CD4-positive, alpha-beta T cell (primary cell): Measurements from ENCODE around the gene PPP6C. TPM values are rescaled to one million over a fixed set of nuclear protein-coding genes. Genes with fewer than 3 reads are reported as not detected.
"Not testable (repeated sequence)": the region's sequence is repeated elsewhere in the genome, so short reads cannot be mapped to it uniquely, and the experiment has no call there.

Source experiments
- ATAC-seq: fragments of 200-7000 bp; cut with Tn5 transposase; one replicate; pipeline ENCODE4 v1.10.0; 2022; ENCODE audit warnings: mild to moderate bottlenecking; ENCODE audit not compliant: poor library complexity
- CTCF ChIA-PET: fragments of 350-600 bp; sonication (Branson Sonifier 250); formaldehyde crosslinking; loops from one replicate; lab custom pipeline; 2021; ENCODE audit warnings: antibody characterized with exemption, inconsistent platforms; lab: Charles Lee
- POLR2A ChIA-PET: fragments of 350-600 bp; sonication (Branson Sonifier 250); formaldehyde crosslinking; loops from one replicate; lab custom pipeline; 2021; ENCODE audit warnings: antibody characterized with exemption, inconsistent platforms; lab: Charles Lee
- DNase-seq, 14 experiments: peaks; one replicate each; pipeline ENCODE4 v3.0.0-alpha.2; 2013 to 2020; ENCODE audit warnings: mixed read lengths in 2 of 14
- H3K27ac ChIP-seq, 2 donors: one replicate each; pipeline versions ENCODE4 v1.5.1 to v1.7.0; 2013; ENCODE audit warnings: low read length in 2 of 2, low read depth in 1 of 2, mild to moderate bottlenecking in 1 of 2
- H3K27me3 ChIP-seq, 2 experiments: 1 replicate in 1 of 2; 2 replicates in 1 of 2; pipeline versions ENCODE4 v1.6.1 to v1.7.0; 2013; ENCODE audit warnings: low read length in 2 of 2, control low read depth in 1 of 2, mild to moderate bottlenecking in 1 of 2, moderate library complexity in 1 of 2; ENCODE audit not compliant: insufficient read depth in 2 of 2, control insufficient read depth in 1 of 2
- H3K36me3 ChIP-seq: one replicate; pipeline ENCODE4 v1.6.1; 2013; ENCODE audit warnings: low read length, control low read depth; ENCODE audit not compliant: insufficient read depth
- H3K4me1 ChIP-seq: one replicate; pipeline ENCODE4 v1.6.1; 2013; ENCODE audit warnings: low read length, control low read depth; ENCODE audit not compliant: insufficient read depth
- H3K4me3 ChIP-seq: one replicate; pipeline ENCODE4 v1.5.1; 2013; ENCODE audit warnings: mild to moderate bottlenecking, low read length, moderate library complexity
- H3K9me3 ChIP-seq, 2 experiments: 1 replicate in 1 of 2; 2 replicates in 1 of 2; pipeline versions ENCODE4 v1.6.1 to v1.7.0; 2013; ENCODE audit warnings: low read length in 2 of 2, mild to moderate bottlenecking in 2 of 2, control low read depth in 1 of 2, moderate library complexity in 1 of 2; ENCODE audit not compliant: control insufficient read depth in 1 of 2, insufficient read depth in 1 of 2
- H3K27ac Mint-ChIP-seq: one replicate; pipeline ENCODE4 v1.8.0; 2020; ENCODE audit warnings: mixed read lengths
- H3K27me3 Mint-ChIP-seq: one replicate; pipeline ENCODE4 v1.8.0; 2021; ENCODE audit warnings: mixed read lengths
- H3K36me3 Mint-ChIP-seq: one replicate; pipeline ENCODE4 v1.8.0; 2021; ENCODE audit warnings: low read depth, mixed read lengths
- H3K4me1 Mint-ChIP-seq: one replicate; pipeline ENCODE4 v1.8.0; 2021; ENCODE audit warnings: low read depth, mixed read lengths
- H3K4me3 Mint-ChIP-seq: one replicate; pipeline ENCODE4 v1.8.0; 2020; ENCODE audit warnings: mild to moderate bottlenecking, mixed read lengths
- H3K9me3 Mint-ChIP-seq: one replicate; pipeline ENCODE4 v1.8.0; 2020; ENCODE audit warnings: mixed read lengths
- intact Hi-C, 2 experiments: fragments of 100-400 bp; cut with DNase I in 1 of 2; cut with micrococcal nuclease in 1 of 2; formaldehyde crosslinking; loops; one replicate each; pipeline versions ENCODE4 v1.15.1 to v1.9.0; 2023 to 2025; cut with DNase I, micrococcal nuclease
- total RNA-seq, 174 experiments: library from RNA in 2 of 174; stranded (reverse) in 2 of 174; gene quantifications; one replicate each; pipeline ENCODE4 v1.2.3 and lab custom pipeline; 2021 to 2026
- TF ChIP-seq, protein P1 (sequence below): fragments of 200-600 bp; IDR thresholded peaks from one replicate; pipeline ENCODE4 v1.8.0; 2022; ENCODE audit warnings: antibody characterized with exemption, mild to moderate bottlenecking

Gene PPP6C
- total RNA-seq, 2 experiments from 2014 or later, result 32.9 to 35.3 TPM

DNA sequence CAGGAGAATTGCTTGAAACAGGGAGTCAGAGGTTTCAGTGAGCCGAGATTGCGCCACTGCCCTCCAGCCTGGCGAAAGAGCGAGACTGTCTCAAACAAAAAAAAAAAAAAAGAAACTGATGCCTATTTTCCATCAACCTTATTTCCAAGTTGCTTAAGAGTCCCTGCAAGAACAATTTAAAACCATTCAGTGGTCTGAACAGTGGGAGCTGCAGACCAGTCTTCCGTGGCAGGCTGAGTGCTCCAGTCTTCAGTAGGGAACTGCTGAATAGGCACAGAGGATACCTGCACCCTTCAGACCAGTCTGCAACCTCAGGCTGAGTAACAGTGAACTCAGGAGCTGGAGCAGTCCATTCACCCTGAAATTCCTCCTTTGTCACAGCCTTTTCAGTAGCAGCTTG is 4.9 kb upstream of the PPP6C start:
- Mint-ChIP-seq H3K4me1 (peaks cover 87% of the 10 kb centered on the region), H3K4me3 (peak overlapping the region; percentile 91)
- DNase-seq, result peak in 2 of 14 experiments; percentile 10 to 30

DNA sequence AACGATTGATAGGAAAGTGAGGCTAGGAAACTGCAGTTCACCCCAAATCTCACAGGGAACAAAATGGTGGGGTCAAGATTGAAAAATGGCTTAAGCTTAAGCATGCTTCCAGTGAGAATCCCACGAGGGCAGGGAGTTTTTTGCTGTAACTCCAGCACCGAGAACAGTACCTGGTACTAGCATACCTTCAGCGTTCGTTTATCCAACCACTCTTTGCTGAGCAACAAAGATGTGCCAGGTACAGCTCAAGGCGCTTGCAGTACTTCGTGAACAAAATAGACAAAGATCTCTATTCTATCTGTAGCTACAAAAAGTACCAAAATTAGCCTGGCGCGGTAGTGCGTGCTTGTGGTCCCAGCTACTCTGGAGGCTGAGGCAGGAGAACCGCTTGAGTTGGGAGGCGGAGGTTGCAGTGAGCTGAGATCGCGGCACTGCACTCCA is 778 bp upstream of the PPP6C start:
- H3K27me3 ChIP-seq, result no peaks in the 10 kb centered on the region
- H3K9me3 ChIP-seq, result no peaks in the 10 kb centered on the region
- peak overlapping the region; percentile 100 for H3K4me3 ChIP-seq
- ChIA-PET CTCF (interaction anchor here (0.7 to 0.9 kb wide), 2 partner anchors 10 to 71 kb away, joined by 4 read pairs; partner anchors contain the start of genes GAPVD1 and RABEPK), POLR2A (interaction anchor here (1.0 to 3.7 kb wide), 5 partner anchors 9 to 249 kb away, joined by 3 to 36 read pairs (median 5); partner anchors contain the start of genes HSPA5, RABEPK and SCAI)
- H3K4me1 ChIP-seq, result peaks cover 83% of the 10 kb centered on the region
- H3K27ac ChIP-seq, result peak overlapping the region; percentile 95 to 98
- Mint-ChIP-seq H3K36me3 (peaks cover 22% of the 10 kb centered on the region), H3K4me1 (peaks cover 75% of the 10 kb centered on the region), H3K27me3 (no peaks in the 10 kb centered on the region), H3K4me3 (peak overlapping the region; percentile 91), H3K9me3 (no peaks in the 10 kb centered on the region), H3K27ac (peak overlapping the region; percentile 96)
- ATAC-seq (peak; percentile 3), DNase-seq (peak in 5 of 14 experiments; percentile 7 to 52 (median 45))
- intact Hi-C loops, result loop anchor here in 1 of 2 experiments (5.0 kb wide), 1 partner anchor 323 kb away; no protein-coding TSS in a partner anchor
- no peaks in the 10 kb centered on the region for H3K36me3 ChIP-seq
- TF ChIP-seq, protein P1, sequence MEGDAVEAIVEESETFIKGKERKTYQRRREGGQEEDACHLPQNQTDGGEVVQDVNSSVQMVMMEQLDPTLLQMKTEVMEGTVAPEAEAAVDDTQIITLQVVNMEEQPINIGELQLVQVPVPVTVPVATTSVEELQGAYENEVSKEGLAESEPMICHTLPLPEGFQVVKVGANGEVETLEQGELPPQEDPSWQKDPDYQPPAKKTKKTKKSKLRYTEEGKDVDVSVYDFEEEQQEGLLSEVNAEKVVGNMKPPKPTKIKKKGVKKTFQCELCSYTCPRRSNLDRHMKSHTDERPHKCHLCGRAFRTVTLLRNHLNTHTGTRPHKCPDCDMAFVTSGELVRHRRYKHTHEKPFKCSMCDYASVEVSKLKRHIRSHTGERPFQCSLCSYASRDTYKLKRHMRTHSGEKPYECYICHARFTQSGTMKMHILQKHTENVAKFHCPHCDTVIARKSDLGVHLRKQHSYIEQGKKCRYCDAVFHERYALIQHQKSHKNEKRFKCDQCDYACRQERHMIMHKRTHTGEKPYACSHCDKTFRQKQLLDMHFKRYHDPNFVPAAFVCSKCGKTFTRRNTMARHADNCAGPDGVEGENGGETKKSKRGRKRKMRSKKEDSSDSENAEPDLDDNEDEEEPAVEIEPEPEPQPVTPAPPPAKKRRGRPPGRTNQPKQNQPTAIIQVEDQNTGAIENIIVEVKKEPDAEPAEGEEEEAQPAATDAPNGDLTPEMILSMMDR, result no peak

More for the DNA sequence above, 4.9 kb upstream of the PPP6C start:
- H3K27me3 Mint-ChIP-seq, H3K9me3 ChIP-seq, H3K9me3 Mint-ChIP-seq, H3K27me3 ChIP-seq, H3K36me3 ChIP-seq, ATAC-seq: not testable (repeated sequence)
- POLR2A ChIA-PET, result interaction anchor here (0.6 to 9.5 kb wide), 9 partner anchors 9 to 253 kb away, joined by 3 to 119 read pairs (median 6); partner anchors contain the start of genes GOLGA1, HSPA5 and SCAI
- Histone ChIP-seq H3K4me3 (peak overlapping the region; percentile 36), H3K4me1 (peaks cover 85% of the 10 kb centered on the region), H3K27ac (peak overlapping the region; percentile 34 to 64)
- intact Hi-C loops, result loop anchor here in 1 of 2 experiments (5.0 kb wide), 1 partner anchor 327 kb away; no protein-coding TSS in a partner anchor
- Mint-ChIP-seq H3K36me3 (peaks cover 11% of the 10 kb centered on the region), H3K27ac (peak overlapping the region; percentile 96)
- CTCF ChIA-PET, result interaction anchor here (1.1 to 1.3 kb wide), 2 partner anchors 17 to 51 kb away, joined by 3 to 5 read pairs; partner anchors contain the start of gene SCAI

- H3K27me3 ChIP-seq, result no peaks in the 10 kb centered on the region
- H3K9me3 ChIP-seq, result no peaks in the 10 kb centered on the region
- intact Hi-C loops, result loop anchor here (1.0 to 2.0 kb wide), 3 partner anchors 46 to 74 kb away; partner anchors contain the start of genes HSPA5 (in 2 of the 2) and SCAI (in 1 of the 2)
- peak; percentile 1 for ATAC-seq
- peak in 11 of 14 experiments; percentile 12 to 61 (median 29) for DNase-seq
- CTCF ChIA-PET, result no interaction called here
- peak overlapping the region; percentile 95 to 98 for H3K27ac ChIP-seq
- Mint-ChIP-seq H3K4me3 (peak overlapping the region; percentile 91), H3K27me3 (no peaks in the 10 kb centered on the region), H3K4me1 (peaks cover 67% of the 10 kb centered on the region), H3K36me3 (peaks cover 22% of the 10 kb centered on the region), H3K27ac (peak overlapping the region; percentile 96), H3K9me3 (no peaks in the 10 kb centered on the region)
- H3K4me1 ChIP-seq, result peaks cover 71% of the 10 kb centered on the region
- TF ChIP-seq, protein P1, result no peak
- H3K4me3 ChIP-seq, result peak overlapping the region; percentile 100
- peaks cover 3% of the 10 kb centered on the region for H3K36me3 ChIP-seq
- POLR2A ChIA-PET, result interaction anchor here (0.7 to 3.7 kb wide), 2 partner anchors 11 to 52 kb away, joined by 3 to 36 read pairs; partner anchors contain the start of genes HSPA5 and RABEPK
Measured at GRCh38 chr9:125189011-125189360, 617 bp downstream of the PPP6C start.
